ENCODE data around the gene CTNNBL1.
"Not testable (repeated sequence)": the region's sequence is repeated elsewhere in the genome, so short reads cannot be mapped to it uniquely, and the experiment has no call there.

The CTNNBL1 gene

DNA sequence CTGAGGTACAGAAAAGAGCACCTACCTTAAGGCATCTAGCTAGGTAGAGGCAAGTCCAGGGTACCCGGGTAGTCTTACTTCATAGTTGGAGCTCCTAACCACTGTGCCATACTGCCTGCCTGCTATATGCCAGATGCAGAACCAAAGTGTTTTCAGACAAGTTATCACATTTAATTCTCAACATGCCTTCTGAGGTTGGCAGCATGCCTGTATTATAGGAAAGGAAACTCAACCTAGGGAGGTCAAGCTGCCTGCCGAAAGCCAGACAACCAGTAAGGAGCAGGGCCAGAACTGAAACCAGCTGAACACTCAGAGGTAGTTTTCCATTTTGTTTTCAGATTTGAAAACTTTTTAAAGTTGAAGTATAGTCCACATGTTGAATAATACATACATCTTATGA, 5.4 kb downstream of the CTNNBL1 start:
- TF ChIP-seq, protein P1, sequence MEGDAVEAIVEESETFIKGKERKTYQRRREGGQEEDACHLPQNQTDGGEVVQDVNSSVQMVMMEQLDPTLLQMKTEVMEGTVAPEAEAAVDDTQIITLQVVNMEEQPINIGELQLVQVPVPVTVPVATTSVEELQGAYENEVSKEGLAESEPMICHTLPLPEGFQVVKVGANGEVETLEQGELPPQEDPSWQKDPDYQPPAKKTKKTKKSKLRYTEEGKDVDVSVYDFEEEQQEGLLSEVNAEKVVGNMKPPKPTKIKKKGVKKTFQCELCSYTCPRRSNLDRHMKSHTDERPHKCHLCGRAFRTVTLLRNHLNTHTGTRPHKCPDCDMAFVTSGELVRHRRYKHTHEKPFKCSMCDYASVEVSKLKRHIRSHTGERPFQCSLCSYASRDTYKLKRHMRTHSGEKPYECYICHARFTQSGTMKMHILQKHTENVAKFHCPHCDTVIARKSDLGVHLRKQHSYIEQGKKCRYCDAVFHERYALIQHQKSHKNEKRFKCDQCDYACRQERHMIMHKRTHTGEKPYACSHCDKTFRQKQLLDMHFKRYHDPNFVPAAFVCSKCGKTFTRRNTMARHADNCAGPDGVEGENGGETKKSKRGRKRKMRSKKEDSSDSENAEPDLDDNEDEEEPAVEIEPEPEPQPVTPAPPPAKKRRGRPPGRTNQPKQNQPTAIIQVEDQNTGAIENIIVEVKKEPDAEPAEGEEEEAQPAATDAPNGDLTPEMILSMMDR (IDR thresholded peaks at IDR 0.05; ENCODE audit: borderline replicate concordance, control extremely low read depth, extremely low read depth, insufficient read depth, missing control alignments) = no peak
- no peak for DNase-seq (ENCODE audit: low spot score)
- in situ Hi-C loops (cut with MboI; ENCODE audit: low sequenced_read_pairs, unreplicated experiment) = no loop called here

DNA sequence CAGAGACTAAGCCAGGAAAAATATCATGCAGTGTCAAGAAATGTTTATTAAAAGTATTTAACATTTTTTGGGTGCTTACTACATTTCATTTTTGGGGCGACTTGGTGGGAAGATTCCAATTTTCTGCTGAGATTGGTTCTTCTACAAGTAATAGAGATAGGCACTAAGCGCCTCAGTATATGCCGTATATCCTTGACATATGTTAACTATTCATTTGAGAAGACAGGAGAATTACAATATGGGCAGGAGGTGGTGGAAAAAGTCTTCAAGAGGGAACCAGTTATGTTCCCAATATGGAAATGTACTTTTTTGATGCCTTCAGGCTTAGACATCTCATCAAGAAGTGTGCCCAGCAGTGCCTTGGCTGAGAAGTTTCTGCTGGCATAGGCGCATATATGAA, 6.5 kb downstream of the CTNNBL1 start:
- DNase-seq (ENCODE audit: low spot score) = no peak
- in situ Hi-C loops (cut with MboI; ENCODE audit: low sequenced_read_pairs, unreplicated experiment) = no loop called here
- TF ChIP-seq, protein P1 (IDR thresholded peaks at IDR 0.05; ENCODE audit: borderline replicate concordance, control extremely low read depth, extremely low read depth, insufficient read depth, missing control alignments) = no peak

DNA sequence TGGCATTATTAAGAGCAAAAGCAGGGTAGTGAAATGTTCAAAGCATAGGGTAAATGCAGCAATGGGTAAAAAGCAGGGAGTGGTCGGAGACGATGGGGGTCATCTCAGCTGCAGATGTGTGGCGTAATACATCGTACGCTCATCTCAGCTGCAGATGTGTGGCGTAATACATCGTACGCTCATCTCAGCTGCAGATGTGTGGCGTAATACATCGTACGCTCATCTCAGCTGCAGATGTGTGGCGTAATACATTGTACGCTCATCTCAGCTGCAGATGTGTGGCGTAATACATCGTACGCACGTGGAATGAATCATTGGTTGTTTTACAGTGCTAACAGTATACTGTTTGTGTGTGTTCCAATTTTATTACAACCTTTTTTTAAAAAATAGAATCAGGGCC, 7.8 kb downstream of the CTNNBL1 start:
- DNase-seq (ENCODE audit: low spot score); in situ Hi-C loops (cut with MboI; ENCODE audit: low sequenced_read_pairs, unreplicated experiment): not testable (repeated sequence)

DNA sequence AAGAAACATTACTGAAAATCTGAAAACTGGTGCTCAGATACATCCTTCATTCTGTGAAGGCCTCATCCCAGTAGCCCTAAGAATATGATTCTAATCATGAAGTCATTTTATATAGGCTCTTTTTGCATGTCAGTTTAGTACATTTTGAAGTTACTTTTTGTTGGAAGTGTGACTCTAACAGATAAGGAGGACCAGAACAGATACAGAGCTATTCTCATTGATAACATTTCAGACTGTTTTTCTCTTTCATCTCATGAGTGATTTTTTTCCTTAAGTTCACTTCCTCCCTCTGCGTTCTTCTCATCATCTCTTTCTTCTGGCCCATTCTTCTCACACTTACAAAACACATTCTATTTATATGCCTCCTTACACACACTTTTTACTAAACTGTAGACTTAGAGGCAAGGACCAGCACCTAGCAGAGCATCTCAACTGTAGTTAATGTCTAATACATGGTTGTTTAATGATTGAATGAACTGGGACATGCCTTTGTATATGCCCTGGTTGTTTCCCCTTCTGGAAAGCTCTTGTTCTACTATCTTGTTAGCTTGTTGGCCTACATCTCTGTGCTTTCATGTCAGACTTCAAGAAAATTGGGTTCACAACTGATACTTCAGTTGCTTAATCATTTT, 8.7 kb downstream of the CTNNBL1 start:
- DNase-seq (ENCODE audit: low spot score) = no peak
- TF ChIP-seq, protein P1 (IDR thresholded peaks at IDR 0.05; ENCODE audit: borderline replicate concordance, control extremely low read depth, extremely low read depth, insufficient read depth, missing control alignments) = no peak
- in situ Hi-C loops (cut with MboI; ENCODE audit: low sequenced_read_pairs, unreplicated experiment) = no loop called here

DNA sequence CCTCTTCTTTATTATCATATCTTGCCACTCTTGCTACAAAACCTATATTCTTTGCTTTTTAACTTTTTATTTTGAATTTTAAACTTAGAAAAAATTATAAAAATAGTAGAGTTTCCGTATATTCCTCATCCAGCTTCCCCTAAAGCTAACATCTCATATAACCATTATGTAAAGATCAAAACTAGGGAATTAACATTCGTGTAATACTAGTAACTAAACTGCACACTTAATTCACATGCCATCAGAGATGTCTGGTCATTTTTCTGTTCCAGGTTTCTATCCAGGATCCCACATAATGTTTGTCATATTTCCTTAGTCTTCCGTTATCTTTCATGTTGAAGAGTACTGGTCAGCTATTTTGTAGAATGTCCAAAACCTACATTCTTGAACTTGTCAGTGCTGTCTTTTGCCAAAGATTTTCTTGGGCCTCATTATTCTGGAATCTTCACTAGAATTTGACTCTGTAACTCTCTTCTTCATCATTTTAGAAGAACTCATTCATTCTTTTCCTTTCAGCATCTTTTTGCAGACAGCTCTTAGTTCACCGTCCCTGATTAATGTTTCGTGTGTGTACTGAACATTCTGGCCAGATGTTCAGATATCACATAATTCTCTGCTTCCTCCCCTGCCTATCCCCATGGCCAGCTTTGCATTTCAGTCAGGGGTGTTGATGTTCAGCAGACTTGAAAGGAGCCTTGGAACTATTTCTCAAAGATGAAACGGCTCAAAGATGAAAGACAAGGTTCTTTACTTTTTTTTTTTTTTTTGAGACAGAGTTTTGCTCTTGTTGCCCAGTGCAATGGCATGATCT, 9.4 kb downstream of the CTNNBL1 start:
- in situ Hi-C loops (cut with MboI; ENCODE audit: low sequenced_read_pairs, unreplicated experiment) = no loop called here
- DNase-seq (ENCODE audit: low spot score) = no peak
- TF ChIP-seq, protein P1 (IDR thresholded peaks at IDR 0.05; ENCODE audit: borderline replicate concordance, control extremely low read depth, extremely low read depth, insufficient read depth, missing control alignments) = no peak

DNA sequence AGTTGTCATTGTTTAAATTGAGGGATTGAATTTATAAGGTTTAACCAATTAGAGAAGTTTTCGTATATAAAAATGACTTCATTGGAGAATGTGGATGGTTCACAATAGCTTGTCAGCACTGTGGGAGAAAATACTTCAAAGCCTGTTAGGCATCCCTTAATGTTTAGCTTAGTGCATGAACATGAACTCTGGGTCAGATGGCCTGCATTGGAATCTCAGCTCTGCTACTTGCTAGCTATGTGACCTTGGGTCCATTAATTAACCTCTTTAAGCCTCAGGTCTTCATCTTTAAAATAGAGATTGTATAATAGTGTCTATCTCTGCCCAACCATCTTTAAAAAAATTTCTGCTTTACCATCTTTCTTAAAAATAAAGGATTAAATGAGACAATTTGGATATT, 11.1 kb downstream of the CTNNBL1 start:
- in situ Hi-C loops (cut with MboI; ENCODE audit: low sequenced_read_pairs, unreplicated experiment) = no loop called here
- DNase-seq (ENCODE audit: low spot score) = no peak
- TF ChIP-seq, protein P1 (IDR thresholded peaks at IDR 0.05; ENCODE audit: borderline replicate concordance, control extremely low read depth, extremely low read depth, insufficient read depth, missing control alignments) = no peak

DNA sequence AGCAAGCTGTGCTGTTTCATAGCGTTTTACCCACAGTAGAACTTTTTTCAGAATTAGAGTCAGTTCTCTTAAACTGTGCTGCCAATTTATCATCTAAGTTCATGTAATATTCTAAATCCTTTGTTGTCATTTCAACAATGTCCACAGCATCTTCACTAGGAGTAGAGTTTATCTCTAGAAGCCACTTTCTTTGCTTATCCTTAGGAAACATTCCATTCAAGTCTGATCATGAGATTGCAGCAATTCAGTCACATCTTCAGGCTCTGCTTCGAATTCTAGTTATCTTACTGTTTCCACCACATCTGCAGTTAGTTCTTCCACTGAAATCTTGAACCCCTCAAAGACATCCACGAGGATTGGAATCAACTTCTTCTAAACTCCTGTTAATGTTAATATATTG, 12.5 kb downstream of the CTNNBL1 start:
- in situ Hi-C loops (cut with MboI; ENCODE audit: low sequenced_read_pairs, unreplicated experiment) = no loop called here
- TF ChIP-seq, protein P1 (IDR thresholded peaks at IDR 0.05; ENCODE audit: borderline replicate concordance, control extremely low read depth, extremely low read depth, insufficient read depth, missing control alignments) = no peak
- no peak for DNase-seq (ENCODE audit: low spot score)

Measured in GM13976 (cell line).